ENCODE data around the gene FCRL6. TPM values are rescaled to one million over a fixed set of nuclear protein-coding genes. Genes with fewer than 3 reads are reported as not detected.

FCRL6 gene
- total RNA-seq, 1 donor from 2014 or later: not detected

DNA sequence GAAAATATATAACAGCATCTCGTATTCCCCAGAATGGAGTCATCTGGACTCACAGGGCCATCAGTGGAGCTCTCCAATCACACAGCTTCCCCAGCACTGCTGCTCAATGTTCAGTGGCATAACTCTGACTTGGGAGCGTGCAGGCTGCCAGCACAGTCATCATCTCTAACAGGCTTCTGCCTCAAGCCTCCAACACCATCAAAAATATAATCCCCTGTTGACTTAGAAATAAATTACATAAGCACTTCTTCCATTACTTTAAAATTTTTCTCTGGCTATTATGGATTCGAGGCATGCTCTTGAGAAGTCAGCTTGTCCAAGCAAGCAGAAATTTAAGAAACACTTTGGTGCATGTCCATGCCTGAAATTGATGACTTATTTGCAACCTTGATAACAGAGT lies 15.2 kb upstream of the FCRL6 start:
- no peak overlapping the region for H2AFZ ChIP-seq (replicated peaks)
- H3K27ac Mint-ChIP-seq: no peak overlapping the region
- H3K79me2 ChIP-seq (ENCODE audit: low read depth): no peaks in the 10 kb centered on the region
- peaks cover 4% of the 10 kb centered on the region for H3K27me3 Mint-ChIP-seq (ENCODE audit: insufficient read depth, low read depth)
- H3K9me3 ChIP-seq (ENCODE audit: low read depth): no peaks in the 10 kb centered on the region
- H3K9ac ChIP-seq: no peak overlapping the region
- peaks cover 1% of the 10 kb centered on the region for H3K27me3 ChIP-seq
- no peaks in the 10 kb centered on the region for H3F3A ChIP-seq (ENCODE audit: low read depth)
- no peaks in the 10 kb centered on the region for H3K4me1 ChIP-seq
- H3K4me3 Mint-ChIP-seq: no peak overlapping the region
- H3K36me3 Mint-ChIP-seq: no peaks in the 10 kb centered on the region
- H3K4me3 ChIP-seq: no peak overlapping the region
- no peak for TF ChIP-seq EZH2 (IDR thresholded peaks at IDR 0.05)
- TF ChIP-seq EZH2phosphoT487 (IDR thresholded peaks at IDR 0.05): no peak
- TF ChIP-seq, protein P1, sequence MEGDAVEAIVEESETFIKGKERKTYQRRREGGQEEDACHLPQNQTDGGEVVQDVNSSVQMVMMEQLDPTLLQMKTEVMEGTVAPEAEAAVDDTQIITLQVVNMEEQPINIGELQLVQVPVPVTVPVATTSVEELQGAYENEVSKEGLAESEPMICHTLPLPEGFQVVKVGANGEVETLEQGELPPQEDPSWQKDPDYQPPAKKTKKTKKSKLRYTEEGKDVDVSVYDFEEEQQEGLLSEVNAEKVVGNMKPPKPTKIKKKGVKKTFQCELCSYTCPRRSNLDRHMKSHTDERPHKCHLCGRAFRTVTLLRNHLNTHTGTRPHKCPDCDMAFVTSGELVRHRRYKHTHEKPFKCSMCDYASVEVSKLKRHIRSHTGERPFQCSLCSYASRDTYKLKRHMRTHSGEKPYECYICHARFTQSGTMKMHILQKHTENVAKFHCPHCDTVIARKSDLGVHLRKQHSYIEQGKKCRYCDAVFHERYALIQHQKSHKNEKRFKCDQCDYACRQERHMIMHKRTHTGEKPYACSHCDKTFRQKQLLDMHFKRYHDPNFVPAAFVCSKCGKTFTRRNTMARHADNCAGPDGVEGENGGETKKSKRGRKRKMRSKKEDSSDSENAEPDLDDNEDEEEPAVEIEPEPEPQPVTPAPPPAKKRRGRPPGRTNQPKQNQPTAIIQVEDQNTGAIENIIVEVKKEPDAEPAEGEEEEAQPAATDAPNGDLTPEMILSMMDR (IDR thresholded peaks at IDR 0.05): no peak
- H3K27ac ChIP-seq: no peak overlapping the region
- H3K36me3 ChIP-seq: no peaks in the 10 kb centered on the region
- DNase-seq (ENCODE audit: low spot score): no peak
- H4K20me1 ChIP-seq (ENCODE audit: low read depth): no peaks in the 10 kb centered on the region
- H3K4me2 ChIP-seq: no peak overlapping the region
- no peaks in the 10 kb centered on the region for H3K9me3 Mint-ChIP-seq
- H3K4me1 Mint-ChIP-seq: no peaks in the 10 kb centered on the region

DNA sequence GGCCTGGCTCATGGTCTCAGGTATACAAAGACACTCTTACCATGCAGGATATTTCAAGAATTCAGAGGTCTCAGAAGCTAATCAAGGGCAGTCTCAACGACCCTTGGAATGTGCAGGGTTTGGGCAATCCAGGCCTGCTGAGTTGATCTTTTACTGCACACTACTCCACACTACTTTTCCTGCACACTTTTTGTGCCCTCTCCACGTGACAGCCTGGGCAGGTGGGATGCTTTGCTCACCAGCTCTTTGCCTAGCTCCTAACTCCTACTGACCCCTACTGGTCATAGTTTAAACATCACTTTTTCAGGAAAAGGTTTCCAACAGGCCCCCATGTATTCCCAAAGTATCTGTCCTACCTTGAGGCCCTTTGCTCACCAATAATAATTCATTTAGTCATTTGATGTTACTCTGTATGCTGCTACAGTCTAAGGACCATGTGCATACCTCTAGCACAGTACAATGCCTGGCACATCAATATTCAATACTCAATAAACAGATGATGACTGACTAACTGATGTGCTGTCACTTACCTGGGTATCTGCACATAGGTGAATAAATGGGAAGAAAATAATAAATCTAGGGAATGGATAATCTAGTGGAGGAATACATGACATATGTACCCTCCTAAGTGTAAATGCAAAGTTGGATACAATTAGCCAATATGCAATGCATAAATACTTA lies 11.8 kb upstream of the FCRL6 start:
- no peaks in the 10 kb centered on the region for H4K20me1 ChIP-seq (ENCODE audit: low read depth)
- H3K9me3 ChIP-seq (ENCODE audit: low read depth): no peaks in the 10 kb centered on the region
- no peak overlapping the region for H3K27ac Mint-ChIP-seq
- peaks cover 3% of the 10 kb centered on the region for H3K27me3 ChIP-seq
- no peak overlapping the region for H3K4me3 ChIP-seq
- H3K27ac ChIP-seq: no peak overlapping the region
- DNase-seq (ENCODE audit: low spot score): peak; percentile 63
- no peak overlapping the region for H3K4me3 Mint-ChIP-seq
- no peaks in the 10 kb centered on the region for H3K4me1 ChIP-seq
- no peaks in the 10 kb centered on the region for H3K9me3 Mint-ChIP-seq
- H3K79me2 ChIP-seq (ENCODE audit: low read depth): no peaks in the 10 kb centered on the region
- no peaks in the 10 kb centered on the region for H3K4me1 Mint-ChIP-seq
- no peaks in the 10 kb centered on the region for H3K36me3 ChIP-seq
- no peak for TF ChIP-seq EZH2phosphoT487 (IDR thresholded peaks at IDR 0.05)
- TF ChIP-seq, protein P1 (IDR thresholded peaks at IDR 0.05): peak; percentile 73
- peaks cover 6% of the 10 kb centered on the region for H3K27me3 Mint-ChIP-seq (ENCODE audit: insufficient read depth, low read depth)
- no peaks in the 10 kb centered on the region for H3F3A ChIP-seq (ENCODE audit: low read depth)
- H3K4me2 ChIP-seq: no peak overlapping the region
- H3K36me3 Mint-ChIP-seq: no peaks in the 10 kb centered on the region
- no peak overlapping the region for H3K9ac ChIP-seq
- no peak overlapping the region for H2AFZ ChIP-seq (replicated peaks)

DNA sequence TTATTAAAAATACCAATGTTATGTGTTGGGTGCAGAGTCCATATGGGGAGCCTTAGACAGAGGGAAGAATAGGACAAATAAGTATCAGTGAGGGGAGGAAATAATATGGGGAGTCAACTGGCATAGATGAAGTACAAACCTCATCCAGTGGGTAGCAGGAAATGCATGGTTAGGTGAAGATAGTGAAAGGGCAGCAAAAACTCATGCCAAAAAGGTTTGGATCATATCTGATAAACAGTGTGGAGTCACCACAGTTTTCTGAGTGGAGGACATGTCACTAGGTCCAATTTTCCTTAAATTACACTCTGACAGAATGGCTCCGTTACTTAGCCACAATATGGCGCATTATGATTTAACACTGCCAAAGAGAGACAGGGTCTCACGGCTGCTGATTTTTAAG lies 11.1 kb upstream of the FCRL6 start:
- Histone ChIP-seq H3K4me3 (no peak overlapping the region), H3K27me3 (peaks cover 3% of the 10 kb centered on the region), H3K4me2 (no peak overlapping the region), H3K27ac (no peak overlapping the region), H4K20me1 (ENCODE audit: low read depth) (no peaks in the 10 kb centered on the region), H3K36me3 (no peaks in the 10 kb centered on the region), H3K9ac (no peak overlapping the region), H2AFZ (replicated peaks) (no peak overlapping the region), H3F3A (ENCODE audit: low read depth) (no peaks in the 10 kb centered on the region), H3K9me3 (ENCODE audit: low read depth) (no peaks in the 10 kb centered on the region), H3K79me2 (ENCODE audit: low read depth) (no peaks in the 10 kb centered on the region), H3K4me1 (no peaks in the 10 kb centered on the region)
- Mint-ChIP-seq H3K27ac (no peak overlapping the region), H3K4me3 (no peak overlapping the region), H3K36me3 (no peaks in the 10 kb centered on the region), H3K9me3 (no peaks in the 10 kb centered on the region), H3K4me1 (no peaks in the 10 kb centered on the region), H3K27me3 (ENCODE audit: insufficient read depth, low read depth) (peaks cover 6% of the 10 kb centered on the region)
- DNase-seq (ENCODE audit: low spot score): no peak
- TF ChIP-seq EZH2 (IDR thresholded peaks at IDR 0.05) (no peak), EZH2phosphoT487 (IDR thresholded peaks at IDR 0.05) (no peak)
- TF ChIP-seq, protein P1 (IDR thresholded peaks at IDR 0.05): no peak
